IMR-90 (cell line): ENCODE data around the gene SMIM14. TPM values are rescaled to one million over a fixed set of nuclear protein-coding genes. Genes with fewer than 3 reads are reported as not detected.

Experiments used
- ATAC-seq: fragments of 200-7000 bp; cut with Tn5 transposase; 2 replicates; pipeline ENCODE4 v1.9.1; 2020; ENCODE audit warnings: low read depth, mild to moderate bottlenecking, moderate library complexity
- BruUV-seq: library from RNA; stranded (reverse); fragments of 400-500 nt; replicated peaks from 2 replicates; lab custom pipeline; 2021; lab: Mats Ljungman, UMichigan
- CTCF ChIA-PET: fragments of 300-600 bp; formaldehyde crosslinking; extraction: SDS; loops from one replicate; lab custom pipeline; 2021; ENCODE audit warnings: antibody characterized with exemption; lab: Yijun Ruan, JAX
- POLR2A ChIA-PET: fragments of 300-600 bp; sonication (Branson Sonifier 250); formaldehyde crosslinking; loops from one replicate; lab custom pipeline; 2022; ENCODE audit warnings: antibody characterized with exemption; ENCODE audit not compliant: unreplicated experiment; lab: Charles Lee
- DNase-seq: peaks from one replicate; pipeline ENCODE4 v3.0.0; 2013
- H2AFZ ChIP-seq: replicated peaks from 2 replicates; pipeline ENCODE3; 2013; ENCODE audit warnings: low read length, mild to moderate bottlenecking; ENCODE audit not compliant: poor library complexity
- H2AK5ac ChIP-seq: 2 replicates; pipeline ENCODE4 v1.6.1; 2013; ENCODE audit warnings: low read depth, low read length, inconsistent platforms
- H2AK9ac ChIP-seq: replicated peaks from 2 replicates; pipeline ENCODE3; 2013; ENCODE audit warnings: mild to moderate bottlenecking, low read depth, low read length, moderate library complexity; ENCODE audit not compliant: poor library complexity
- H2BK120ac ChIP-seq: 2 replicates; pipeline ENCODE4 v1.6.1; 2013; ENCODE audit warnings: low read depth, low read length, inconsistent platforms
- H2BK15ac ChIP-seq: 3 replicates; pipeline ENCODE4 v1.6.1; 2013; ENCODE audit warnings: low read depth, low read length, inconsistent platforms
- H2BK20ac ChIP-seq: 2 replicates; pipeline ENCODE4 v1.6.1; 2013; ENCODE audit warnings: low read depth, mild to moderate bottlenecking, inconsistent platforms, low read length, moderate library complexity
- H2BK5ac ChIP-seq: 2 replicates; pipeline ENCODE4 v1.6.1; 2013; ENCODE audit warnings: mild to moderate bottlenecking, low read depth, low read length, inconsistent platforms; ENCODE audit not compliant: poor library complexity, severe bottlenecking
- H3K14ac ChIP-seq: replicated peaks from 2 replicates; pipeline ENCODE4 v1.6.1; 2013; ENCODE audit warnings: low read depth, low read length, inconsistent platforms
- H3K18ac ChIP-seq: 2 replicates; pipeline ENCODE4 v1.6.1; 2013; ENCODE audit warnings: low read depth, low read length, control low read depth
- H3K23ac ChIP-seq: 2 replicates; pipeline ENCODE4 v1.6.1; 2013; ENCODE audit warnings: low read depth, low read length, inconsistent platforms
- H3K27ac ChIP-seq: 2 replicates; pipeline ENCODE4 v1.5.1; 2013; ENCODE audit warnings: mild to moderate bottlenecking, control low read depth, low read length; ENCODE audit not compliant: insufficient read depth
- H3K27me3 ChIP-seq: 2 replicates; pipeline ENCODE4 v1.6.1; 2013; ENCODE audit warnings: low read length; ENCODE audit not compliant: control insufficient read depth, insufficient read depth
- H3K36me3 ChIP-seq: 2 replicates; pipeline ENCODE4 v1.6.1; 2013; ENCODE audit warnings: low read length, mixed read lengths; ENCODE audit not compliant: control insufficient read depth, insufficient read depth
- H3K4ac ChIP-seq: 2 replicates; pipeline ENCODE4 v1.6.1; 2013; ENCODE audit warnings: low read depth, low read length, inconsistent platforms
- H3K4me1 ChIP-seq: 2 replicates; pipeline ENCODE4 v1.6.1; 2013; ENCODE audit warnings: low read length, mixed read lengths; ENCODE audit not compliant: control insufficient read depth, insufficient read depth
- H3K4me2 ChIP-seq: 2 replicates; pipeline ENCODE4 v1.6.1; 2013; ENCODE audit warnings: low read depth, mild to moderate bottlenecking, control low read depth, low read length, moderate library complexity
- H3K4me3 ChIP-seq: 2 replicates; pipeline ENCODE4 v1.5.1; 2013; ENCODE audit warnings: low read depth, mild to moderate bottlenecking, control low read depth, low read length, moderate library complexity; ENCODE audit not compliant: insufficient read depth
- H3K56ac ChIP-seq: 2 replicates; pipeline ENCODE4 v1.6.1; 2013; ENCODE audit warnings: low read length, inconsistent platforms; ENCODE audit not compliant: insufficient read depth; ENCODE audit errors: extremely low read depth
- H3K79me1 ChIP-seq, 2 experiments: 2 replicates each; pipeline ENCODE4 v1.6.1; 2013; ENCODE audit warnings: low read length in 2 of 2, inconsistent platforms in 1 of 2, low read depth in 1 of 2
- H3K9ac ChIP-seq: 2 replicates; pipeline ENCODE4 v1.6.1; 2013; ENCODE audit warnings: low read depth, low read length, control low read depth
- H3K9me1 ChIP-seq: 2 replicates; pipeline ENCODE4 v1.6.1; 2013; ENCODE audit warnings: low read length, inconsistent platforms; ENCODE audit not compliant: insufficient read depth
- H3K9me3 ChIP-seq: 2 replicates; pipeline ENCODE4 v1.6.1; 2013; ENCODE audit warnings: low read length; ENCODE audit not compliant: control insufficient read depth, insufficient read depth
- H4K20me1 ChIP-seq: 2 replicates; pipeline ENCODE4 v1.6.1; 2013; ENCODE audit warnings: low read length, inconsistent platforms; ENCODE audit not compliant: insufficient read depth
- H4K5ac ChIP-seq: 2 replicates; pipeline ENCODE4 v1.6.1; 2013; ENCODE audit warnings: mild to moderate bottlenecking, low read depth, low read length, control low read depth
- H4K8ac ChIP-seq, 2 experiments: 2 replicates each; pipeline ENCODE4 v1.6.1; 2013; ENCODE audit warnings: low read depth in 2 of 2, low read length in 2 of 2, control low read depth in 1 of 2, inconsistent platforms in 1 of 2
- H4K91ac ChIP-seq: 2 replicates; pipeline ENCODE4 v1.6.1; 2013; ENCODE audit warnings: low read depth, low read length, inconsistent platforms; ENCODE audit not compliant: insufficient read depth
- BHLHE40 ChIP-seq: fragments of 150-350 bp; IDR thresholded peaks from 2 replicates; pipeline ENCODE4 v1.6.1; 2016; ENCODE audit warnings: mild to moderate bottlenecking, low read depth, low read length
- CEBPB ChIP-seq: IDR thresholded peaks from 2 replicates; pipeline ENCODE4 v1.6.1; 2012; ENCODE audit warnings: low read depth, low read length, improper control_type of control experiment
- CHD1 ChIP-seq: IDR thresholded peaks from 2 replicates; pipeline ENCODE4 v1.6.1; 2012; ENCODE audit warnings: low read depth, low read length, improper control_type of control experiment
- FOS ChIP-seq: fragments of 150-350 bp; IDR thresholded peaks from 2 replicates; pipeline ENCODE4 v1.6.1; 2016; ENCODE audit warnings: low read depth, low read length
- MAFK ChIP-seq: IDR thresholded peaks from 2 replicates; pipeline ENCODE4 v1.6.1; 2012; ENCODE audit warnings: low read depth, low read length, improper control_type of control experiment
- MAZ ChIP-seq: IDR thresholded peaks from 2 replicates; pipeline ENCODE4 v1.6.1; 2012; ENCODE audit warnings: low read depth, mild to moderate bottlenecking, low read length, improper control_type of control experiment, moderate library complexity, borderline replicate concordance
- MXI1 ChIP-seq: IDR thresholded peaks from 2 replicates; pipeline ENCODE4 v1.6.1; 2012; ENCODE audit warnings: low read depth, mild to moderate bottlenecking, low read length, moderate library complexity, borderline replicate concordance
- NFE2L2 ChIP-seq: fragments of 150-350 bp; IDR thresholded peaks from 2 replicates; pipeline ENCODE4 v1.6.1; 2016; ENCODE audit warnings: low read depth, mild to moderate bottlenecking, low read length
- POLR2A ChIP-seq: IDR thresholded peaks from 2 replicates; pipeline ENCODE4 v1.6.1; 2012; ENCODE audit warnings: mild to moderate bottlenecking, low read depth, low read length
- RAD21 ChIP-seq: IDR thresholded peaks from 2 replicates; pipeline ENCODE4 v1.6.1; 2012; ENCODE audit warnings: low read length, improper control_type of control experiment
- RCOR1 ChIP-seq: IDR thresholded peaks from 2 replicates; pipeline ENCODE4 v1.6.1; 2012; ENCODE audit warnings: mild to moderate bottlenecking, low read length, improper control_type of control experiment; ENCODE audit not compliant: insufficient replicate concordance
- RFX5 ChIP-seq: IDR thresholded peaks from 2 replicates; pipeline ENCODE4 v1.8.0; 2012; ENCODE audit warnings: low read depth, mild to moderate bottlenecking, low read length, moderate library complexity
- SMC3 ChIP-seq: fragments of 150-350 bp; IDR thresholded peaks from 2 replicates; pipeline ENCODE4 v1.6.1; 2016; ENCODE audit warnings: low read depth, mild to moderate bottlenecking, antibody characterized with exemption, low read length, moderate library complexity
- WGBS, 2 experiments: methylation state at CpG; one replicate each; pipeline versions ENCODE4 v1.1.5 to v1.1.7; 2013; ENCODE audit warnings: missing lambda C conversion rate in 2 of 2; ENCODE audit not compliant: insufficient read length in 1 of 2; ENCODE audit errors: extremely low coverage in 2 of 2; 5-methylcytosine and 5-hydroxymethylcytosine counted together
- dilution Hi-C: fragments of 300-500 bp; cut with HindIII; formaldehyde crosslinking; loops from one replicate; pipeline ENCODE4 v1.14.3; 2018; ENCODE audit warnings: low sequenced_read_pairs; ENCODE audit not compliant: unreplicated experiment
- in situ Hi-C: fragments of 300-500 bp; cut with MboI; formaldehyde crosslinking; loops from 3 replicates; pipeline ENCODE4 v1.14.3; 2019; ENCODE audit warnings: low sequenced_read_pairs, inconsistent platforms, mixed read lengths
- intact Hi-C: fragments of 100-400 bp; cut with micrococcal nuclease; formaldehyde crosslinking; loops from 2 replicates; pipeline ENCODE4 v1.10.0; 2022
- polyA plus RNA-seq, 3 experiments: library from polyadenylated mRNA; depleted of rRNA; stranded (reverse); fragments of >200 nt; gene quantifications; 2 replicates each; pipeline ENCODE4 v1.2.3, GENCODE V29; 2012; ENCODE audit warnings: low replicate concordance in 1 of 3
- total RNA-seq: library from RNA; depleted of rRNA; stranded (reverse); fragments of >200 nt; gene quantifications from 2 replicates; pipeline ENCODE4 v1.2.3, GENCODE V29; 2012
- TF ChIP-seq, protein P1 (sequence below): fragments of 150-350 bp; IDR thresholded peaks from 2 replicates; pipeline ENCODE4 v1.6.1; 2016; ENCODE audit warnings: low read depth, mild to moderate bottlenecking, low read length, moderate library complexity, borderline replicate concordance
- TF ChIP-seq, protein P2 (sequence below): conservative IDR thresholded peaks from 2 replicates; pipeline ENCODE4 v1.5.1; 2012; ENCODE audit warnings: mild to moderate bottlenecking, low read depth, low read length, improper control_type of control experiment
- TF ChIP-seq, protein P3 (sequence below): fragments of 150-350 bp; IDR thresholded peaks from 2 replicates; pipeline ENCODE4 v1.6.1; 2017; ENCODE audit warnings: mild to moderate bottlenecking, antibody characterized with exemption, low read length, low read depth

The SMIM14 gene
- total and polyA plus RNA-seq, 2 of the 4 experiments (the other 2 are of a cell fraction) = 15.6 to 20.9 TPM

GRCh38 chr4:39649639-39650265 is 11.1 kb upstream of the SMIM14 start:
- Histone ChIP-seq H2BK15ac (no peak overlapping the region), H3K18ac (no peak overlapping the region), H3K27me3 (no peaks in the 10 kb centered on the region), H2AFZ (no peak overlapping the region), H3K4ac (no peak overlapping the region), H3K56ac (no peak overlapping the region), H4K5ac (no peak overlapping the region), H3K4me3 (no peak overlapping the region), H2BK5ac (no peak overlapping the region), H2AK5ac (no peak overlapping the region), H3K14ac (no peak overlapping the region), H3K36me3 (no peaks in the 10 kb centered on the region), H3K4me1 (no peaks in the 10 kb centered on the region), H3K9me1 (no peaks in the 10 kb centered on the region), H3K4me2 (no peak overlapping the region), H3K9ac (no peak overlapping the region), H2BK20ac (no peak overlapping the region), H3K79me1 (no peaks in the 10 kb centered on the region), H3K23ac (no peak overlapping the region), H4K20me1 (no peaks in the 10 kb centered on the region), H4K91ac (no peak overlapping the region), H2BK120ac (no peak overlapping the region), H4K8ac (no peak overlapping the region), H2AK9ac (no peak overlapping the region), H3K27ac (no peak overlapping the region), H3K9me3 (no peaks in the 10 kb centered on the region)
- intact Hi-C loops = no loop called here
- BruUV-seq = no TSS peak
- dilution Hi-C loops = no loop called here
- TF ChIP-seq MAFK (no peak), MAZ (no peak), POLR2A (no peak), RFX5 (no peak), NFE2L2 (no peak), FOS (no peak), CEBPB (no peak), RCOR1 (no peak), RAD21 (no peak), BHLHE40 (no peak), CHD1 (no peak), SMC3 (no peak), MXI1 (no peak)
- TF ChIP-seq, protein P1, sequence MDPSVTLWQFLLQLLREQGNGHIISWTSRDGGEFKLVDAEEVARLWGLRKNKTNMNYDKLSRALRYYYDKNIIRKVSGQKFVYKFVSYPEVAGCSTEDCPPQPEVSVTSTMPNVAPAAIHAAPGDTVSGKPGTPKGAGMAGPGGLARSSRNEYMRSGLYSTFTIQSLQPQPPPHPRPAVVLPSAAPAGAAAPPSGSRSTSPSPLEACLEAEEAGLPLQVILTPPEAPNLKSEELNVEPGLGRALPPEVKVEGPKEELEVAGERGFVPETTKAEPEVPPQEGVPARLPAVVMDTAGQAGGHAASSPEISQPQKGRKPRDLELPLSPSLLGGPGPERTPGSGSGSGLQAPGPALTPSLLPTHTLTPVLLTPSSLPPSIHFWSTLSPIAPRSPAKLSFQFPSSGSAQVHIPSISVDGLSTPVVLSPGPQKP = no peak
- TF ChIP-seq, protein P2, sequence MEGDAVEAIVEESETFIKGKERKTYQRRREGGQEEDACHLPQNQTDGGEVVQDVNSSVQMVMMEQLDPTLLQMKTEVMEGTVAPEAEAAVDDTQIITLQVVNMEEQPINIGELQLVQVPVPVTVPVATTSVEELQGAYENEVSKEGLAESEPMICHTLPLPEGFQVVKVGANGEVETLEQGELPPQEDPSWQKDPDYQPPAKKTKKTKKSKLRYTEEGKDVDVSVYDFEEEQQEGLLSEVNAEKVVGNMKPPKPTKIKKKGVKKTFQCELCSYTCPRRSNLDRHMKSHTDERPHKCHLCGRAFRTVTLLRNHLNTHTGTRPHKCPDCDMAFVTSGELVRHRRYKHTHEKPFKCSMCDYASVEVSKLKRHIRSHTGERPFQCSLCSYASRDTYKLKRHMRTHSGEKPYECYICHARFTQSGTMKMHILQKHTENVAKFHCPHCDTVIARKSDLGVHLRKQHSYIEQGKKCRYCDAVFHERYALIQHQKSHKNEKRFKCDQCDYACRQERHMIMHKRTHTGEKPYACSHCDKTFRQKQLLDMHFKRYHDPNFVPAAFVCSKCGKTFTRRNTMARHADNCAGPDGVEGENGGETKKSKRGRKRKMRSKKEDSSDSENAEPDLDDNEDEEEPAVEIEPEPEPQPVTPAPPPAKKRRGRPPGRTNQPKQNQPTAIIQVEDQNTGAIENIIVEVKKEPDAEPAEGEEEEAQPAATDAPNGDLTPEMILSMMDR = no peak
- TF ChIP-seq, protein P3, sequence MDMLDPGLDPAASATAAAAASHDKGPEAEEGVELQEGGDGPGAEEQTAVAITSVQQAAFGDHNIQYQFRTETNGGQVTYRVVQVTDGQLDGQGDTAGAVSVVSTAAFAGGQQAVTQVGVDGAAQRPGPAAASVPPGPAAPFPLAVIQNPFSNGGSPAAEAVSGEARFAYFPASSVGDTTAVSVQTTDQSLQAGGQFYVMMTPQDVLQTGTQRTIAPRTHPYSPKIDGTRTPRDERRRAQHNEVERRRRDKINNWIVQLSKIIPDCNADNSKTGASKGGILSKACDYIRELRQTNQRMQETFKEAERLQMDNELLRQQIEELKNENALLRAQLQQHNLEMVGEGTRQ = no peak
- ChIA-PET POLR2A (no interaction called here), CTCF (interaction anchor here (0.6 kb wide), 1 partner anchor 126 kb away, joined by 4 read pairs; no protein-coding TSS in a partner anchor)
- no CpG with 5 or more reads among the region's 2 CpGs for WGBS, 2 experiments
- in situ Hi-C loops = no loop called here
- DNase-seq = no peak
- ATAC-seq = no peak
